ENCODE results near the gene OTUD5.

OTUD5 gene

GRCh38 chrX:48972220-48973164, 15.1 kb upstream of the OTUD5 start:
- peak; percentile 66 for DNase-seq (ENCODE audit: low spot score)

GRCh38 chrX:48971249-48972219, 14.1 kb upstream of the OTUD5 start, which contains the start of gene KCND1:
KCND1 (minus strand) TSS chrX:48971844; CDS start chrX:48970271, 1,573 bp downstream.
- peak; percentile 55 for DNase-seq (ENCODE audit: low spot score)

- DNase-seq (ENCODE audit: low spot score), result no peak
Measured at GRCh38 chrX:48969471-48969870, 12.1 kb upstream of the OTUD5 start.

DNA sequence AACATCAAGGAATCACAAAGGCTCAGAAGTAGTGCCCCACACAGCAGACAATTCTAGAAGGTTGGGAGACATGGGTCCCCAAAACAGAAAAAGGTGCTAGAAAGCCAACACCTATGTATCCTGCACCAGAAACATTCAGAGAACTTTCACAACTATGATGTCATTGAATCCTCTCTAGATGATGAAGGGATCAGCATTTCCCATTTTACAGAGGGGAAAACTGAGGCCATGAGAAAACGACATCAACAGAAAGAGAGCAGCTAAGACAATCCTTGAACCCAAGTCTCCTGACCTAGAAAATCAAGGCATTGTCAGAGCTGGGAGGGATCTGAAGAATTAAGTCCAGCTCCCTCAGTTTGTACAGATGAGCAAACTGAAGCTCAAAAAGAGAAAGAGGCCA, 11.0 kb upstream of the OTUD5 start:
- DNase-seq (ENCODE audit: low spot score), result no peak

GRCh38 chrX:48966796-48967579, 9.6 kb upstream of the OTUD5 start:
- no peak for DNase-seq (ENCODE audit: low spot score)

GRCh38 chrX:48965959-48966358, 8.6 kb upstream of the OTUD5 start:
- DNase-seq (ENCODE audit: low spot score), result no peak

GRCh38 chrX:48961585-48962091, 4.2 kb upstream of the OTUD5 start:
- no peak for DNase-seq (ENCODE audit: low spot score)

DNA sequence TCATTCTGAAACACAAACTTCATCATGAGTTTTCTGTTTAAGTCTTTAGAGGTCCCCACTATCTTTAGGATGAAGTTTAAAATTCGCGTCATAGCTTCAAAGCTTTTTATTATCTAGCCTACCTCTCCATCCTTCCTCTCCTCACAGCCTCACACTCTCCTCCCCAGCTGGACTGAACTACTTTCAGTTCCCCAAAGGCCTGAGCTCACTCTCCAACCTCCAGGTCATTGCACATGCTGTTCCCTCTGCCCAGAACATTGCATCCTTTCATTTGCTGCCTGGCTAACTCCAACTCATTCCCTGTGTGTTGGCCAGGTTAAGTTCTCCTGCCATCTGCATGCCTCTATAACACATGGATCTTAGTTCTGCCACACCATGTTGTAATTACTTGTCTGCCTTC, 2.9 kb upstream of the OTUD5 start:
- DNase-seq (ENCODE audit: low spot score), result no peak

DNA sequence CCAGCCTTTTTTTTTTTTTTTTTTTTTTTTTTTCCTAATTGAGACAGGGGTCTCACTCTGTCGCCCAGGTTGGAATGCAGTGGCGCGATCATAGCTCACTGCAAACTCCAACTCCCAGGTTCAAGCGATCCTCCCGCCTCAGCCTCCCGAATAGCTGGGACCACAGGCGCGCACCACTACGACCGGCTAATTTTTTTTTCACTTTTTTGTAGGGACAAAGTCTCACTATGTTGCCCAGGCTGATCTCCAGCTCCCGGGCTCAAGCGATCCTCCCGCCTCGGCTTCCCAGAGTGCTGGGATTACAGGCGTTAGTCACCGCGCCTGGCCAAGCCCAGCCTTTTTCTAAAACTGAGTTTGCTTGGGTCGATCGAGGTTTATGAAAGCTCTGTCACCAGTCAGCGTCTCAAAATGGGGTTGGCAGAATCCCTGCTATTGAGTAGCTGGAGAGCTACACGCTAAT, 1.3 kb upstream of the OTUD5 start:
- no peak for DNase-seq (ENCODE audit: low spot score)

DNA sequence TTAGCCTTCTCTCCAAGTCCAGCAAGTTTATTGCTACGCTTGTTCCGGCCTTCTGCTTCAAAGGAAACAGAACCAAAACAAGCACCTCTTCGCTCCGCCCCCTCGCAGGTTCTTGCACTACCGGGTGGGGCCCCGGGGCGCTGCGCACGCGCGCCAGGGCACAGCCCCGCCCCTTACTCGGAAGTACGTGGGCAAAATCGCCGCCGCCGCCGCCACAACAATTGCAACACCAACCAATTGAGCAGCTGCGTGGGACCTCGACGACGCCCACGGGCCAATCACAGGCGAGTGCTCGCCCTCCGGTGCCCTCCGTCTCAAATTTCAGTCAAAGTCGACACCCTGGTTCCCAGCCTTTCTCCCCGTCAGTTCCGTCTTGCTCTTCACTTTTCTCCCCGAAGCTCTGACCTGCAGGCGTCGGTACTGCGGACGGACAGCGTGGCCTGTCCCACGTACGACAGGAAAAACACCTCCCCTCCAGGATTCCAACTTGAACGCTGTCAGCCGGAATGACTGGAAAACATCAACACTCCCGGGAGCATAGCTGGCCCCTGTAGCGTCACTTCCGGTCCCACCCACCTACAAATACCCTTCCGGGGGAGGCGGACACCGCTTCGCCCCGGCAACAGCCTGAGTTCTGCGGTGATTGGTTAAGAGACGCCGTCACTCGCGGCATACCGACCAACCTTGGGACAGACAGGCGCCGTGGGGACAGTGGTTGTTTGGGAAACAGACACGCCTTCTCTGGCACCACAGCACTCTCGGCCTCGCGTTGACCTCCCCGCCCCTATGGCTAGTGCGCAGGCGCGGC, 624 bp upstream of the OTUD5 start:
- peak; percentile 97 for DNase-seq (ENCODE audit: low spot score)

DNA sequence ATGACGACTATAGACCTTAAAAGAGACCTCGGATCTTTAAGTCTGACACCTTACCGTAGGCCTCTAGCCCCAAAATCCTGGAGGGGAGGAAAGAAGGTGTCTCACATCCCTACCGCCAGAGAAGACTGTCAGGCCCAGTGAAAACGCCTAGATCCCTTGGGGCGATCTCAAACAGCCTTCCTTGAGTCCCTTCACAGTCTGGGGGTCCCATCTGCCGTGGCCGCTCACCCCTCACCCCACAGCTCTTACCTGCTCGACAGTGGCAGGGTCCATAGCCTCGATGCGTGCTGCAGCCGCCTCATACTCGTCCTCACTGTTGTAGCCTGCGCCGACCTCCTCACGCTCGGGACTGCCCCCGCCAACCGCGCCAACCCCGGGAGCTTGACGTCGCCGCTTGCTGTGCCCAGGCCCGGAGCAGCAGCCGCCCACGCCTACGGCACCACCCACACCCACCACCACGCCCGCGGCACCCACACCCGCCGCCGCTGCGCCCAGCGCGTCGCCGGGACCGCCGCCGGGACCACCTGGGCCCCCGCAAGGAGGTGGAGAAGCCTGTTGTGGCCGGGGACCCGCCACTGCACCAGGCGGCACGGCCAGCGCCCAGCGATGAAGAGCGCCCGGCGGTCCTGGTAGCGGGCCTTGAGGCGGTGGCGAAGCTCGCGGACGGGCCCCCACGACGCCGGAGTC, 536 bp downstream of the OTUD5 start:
- no peak for DNase-seq (ENCODE audit: low spot score)

DNA sequence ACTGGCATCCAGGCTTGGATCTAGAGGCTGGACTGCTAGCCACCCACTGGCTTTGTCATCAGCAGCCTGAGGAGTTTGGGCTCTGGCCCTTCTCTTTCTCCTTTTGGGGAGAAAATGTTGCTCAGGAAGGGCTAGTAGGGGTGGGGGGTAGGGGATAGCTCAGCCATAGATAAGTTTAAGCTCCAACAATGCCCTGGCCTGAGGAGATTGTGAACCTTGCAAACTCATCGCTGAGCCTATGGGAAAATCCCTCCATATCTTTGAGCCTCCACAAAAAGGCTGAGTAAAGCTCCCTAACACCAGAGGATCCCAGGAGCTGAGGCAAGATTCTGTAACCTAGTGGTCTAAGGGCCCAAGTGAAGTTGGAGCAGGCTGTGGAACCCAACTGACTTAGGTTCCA, 8.8 kb downstream of the OTUD5 start:
- DNase-seq (ENCODE audit: low spot score), result no peak

GRCh38 chrX:48945517-48946348, 11.7 kb downstream of the OTUD5 start:
- peak; percentile 35 for DNase-seq (ENCODE audit: low spot score)

GRCh38 chrX:48942895-48943294, 14.5 kb downstream of the OTUD5 start:
- DNase-seq (ENCODE audit: low spot score), result no peak

DNA sequence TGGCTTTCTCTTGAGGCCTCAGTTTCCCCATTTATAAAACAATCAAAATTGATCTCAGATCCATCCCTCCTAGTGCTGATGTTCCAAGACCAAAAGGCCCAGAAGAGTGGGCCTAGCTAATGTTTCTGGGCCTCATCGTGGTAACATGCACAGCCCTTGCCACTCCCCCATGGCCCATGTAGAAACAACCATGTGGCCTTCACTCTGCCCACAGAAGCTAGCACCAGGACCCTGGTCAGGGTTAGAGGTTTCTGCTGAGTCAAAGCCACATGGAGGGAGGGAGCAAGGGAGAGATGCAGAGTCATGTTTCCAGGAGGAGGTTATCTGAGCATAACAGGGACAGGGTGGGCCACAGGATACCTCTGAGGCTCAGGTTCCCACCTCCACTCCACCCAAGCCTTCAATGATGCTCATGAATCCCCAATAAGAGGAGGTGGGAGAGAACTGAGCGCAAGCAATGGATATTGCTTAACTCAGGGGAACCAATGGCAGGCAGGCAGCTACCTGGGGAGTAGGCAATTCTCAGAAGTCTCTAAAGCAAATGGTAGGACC, 16.9 kb downstream of the OTUD5 start:
- no peak for DNase-seq (ENCODE audit: low spot score)

- no peak for DNase-seq (ENCODE audit: low spot score)
Measured at GRCh38 chrX:48939524-48940228, 17.7 kb downstream of the OTUD5 start.

DNA sequence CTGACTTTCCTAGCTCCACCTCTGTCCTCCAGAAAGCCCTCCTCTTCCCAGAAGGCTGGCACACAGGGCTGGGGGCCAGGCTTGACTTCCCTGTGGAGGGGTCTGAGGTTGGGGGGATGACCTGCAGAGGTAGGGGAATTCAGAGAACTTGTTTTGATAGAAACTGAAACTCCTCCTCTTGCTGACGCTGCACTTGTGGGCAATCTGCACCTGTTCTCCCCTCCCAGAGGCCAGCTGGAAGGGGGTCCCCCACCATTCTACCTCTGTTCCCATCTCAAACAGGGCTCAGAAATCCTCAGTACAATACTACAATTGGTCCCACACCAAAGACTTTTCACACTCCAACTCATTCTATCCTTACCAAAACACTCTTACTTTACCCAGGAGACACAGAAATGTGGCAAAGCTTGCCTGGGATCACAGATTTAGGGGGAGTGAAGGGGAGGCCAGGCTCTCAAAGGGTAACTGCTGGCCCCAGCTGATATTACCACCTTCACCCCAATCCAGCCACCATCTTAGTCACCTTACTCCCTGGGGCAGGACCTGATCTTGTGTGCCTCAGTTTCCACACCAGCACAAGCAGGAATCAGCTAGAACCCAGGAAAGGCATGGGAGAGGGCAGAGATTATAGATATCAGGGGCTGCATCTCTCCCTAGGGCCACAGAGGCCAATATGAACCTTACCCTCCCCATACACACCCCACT, 18.5 kb downstream of the OTUD5 start:
- no peak for DNase-seq (ENCODE audit: low spot score)
